Measurements from ENCODE around the gene IMPDH1.

GRCh38 chr7:128434413-128435326 lies 24.9 kb upstream of the IMPDH1 start:
- TF ChIP-seq CTCF (IDR thresholded peaks at IDR 0.05) (no peak), POLR2A (IDR thresholded peaks at IDR 0.05) (no peak), EP300 (IDR thresholded peaks at IDR 0.05) (no peak), POLR2AphosphoS5 (IDR thresholded peaks at IDR 0.05) (no peak)
